Panc1 (cell line): ENCODE data around the gene SEC11C. TPM values are rescaled to one million over a fixed set of nuclear protein-coding genes. Genes with fewer than 3 reads are reported as not detected.

Source experiments
- ATAC-seq: fragments of 200-7000 bp; cut with Tn5 transposase; 2 replicates; pipeline ENCODE4 v1.9.1; 2020; ENCODE audit warnings: mild to moderate bottlenecking, moderate library complexity
- BruUV-seq: library from RNA; stranded (reverse); fragments of 400-500 nt; replicated peaks from 2 replicates; lab custom pipeline; 2021; lab: Mats Ljungman, UMichigan
- CTCF ChIA-PET: fragments of 300-600 bp; sonication (Branson Sonifier 250); formaldehyde crosslinking; loops from one replicate; lab custom pipeline; 2022; ENCODE audit warnings: antibody characterized with exemption; lab: Charles Lee
- POLR2A ChIA-PET: fragments of 300-600 bp; sonication (Branson Sonifier 250); formaldehyde crosslinking; loops from one replicate; lab custom pipeline; 2022; ENCODE audit warnings: antibody characterized with exemption; lab: Charles Lee
- DNase-seq: peaks from one replicate; pipeline ENCODE4 v3.0.0-alpha.2; 2010; ENCODE audit warnings: low read depth, low spot score
- H3K27ac ChIP-seq: 2 replicates; pipeline ENCODE4 v1.5.1; 2011; ENCODE audit warnings: mild to moderate bottlenecking, low read length, inconsistent platforms
- H3K27me3 ChIP-seq: fragments of 200-500 bp; sonication (Bioruptor generic); 2 replicates; pipeline ENCODE4 v1.6.0; 2014; ENCODE audit warnings: low read length, inconsistent platforms; ENCODE audit not compliant: control insufficient read depth, insufficient read depth
- H3K36me3 ChIP-seq: fragments of 200-500 bp; sonication (Bioruptor generic); 2 replicates; pipeline ENCODE4 v1.5.1; 2014; ENCODE audit warnings: inconsistent platforms, mild to moderate bottlenecking, low read length, moderate library complexity; ENCODE audit not compliant: control insufficient read depth, insufficient read depth
- H3K4me1 ChIP-seq: 2 replicates; pipeline ENCODE4 v1.5.1; 2011; ENCODE audit warnings: inconsistent platforms, mild to moderate bottlenecking, low read length, moderate library complexity; ENCODE audit not compliant: control insufficient read depth, insufficient read depth
- H3K4me3 ChIP-seq, 2 experiments: 2 replicates each; pipeline ENCODE4 v1.5.1; 2011 to 2012; ENCODE audit warnings: low read depth in 2 of 2, low read length in 2 of 2, mild to moderate bottlenecking in 2 of 2, inconsistent platforms in 1 of 2, moderate library complexity in 1 of 2
- H3K9me3 ChIP-seq: fragments of 200-500 bp; sonication (Bioruptor generic); 2 replicates; pipeline ENCODE4 v1.5.1; 2014; ENCODE audit warnings: low read depth, mild to moderate bottlenecking, inconsistent platforms, low read length, moderate library complexity; ENCODE audit not compliant: control insufficient read depth, insufficient read depth
- POLR2AphosphoS5 ChIP-seq: IDR thresholded peaks from 2 replicates; pipeline ENCODE4 v1.6.1; 2012; ENCODE audit warnings: mild to moderate bottlenecking, low read depth, low read length, moderate library complexity
- SIN3A ChIP-seq: IDR thresholded peaks from 2 replicates; pipeline ENCODE4 v1.6.1; 2012; ENCODE audit warnings: low read depth, mild to moderate bottlenecking, low read length, moderate library complexity, borderline replicate concordance; ENCODE audit not compliant: insufficient read depth
- TCF7L2 ChIP-seq: IDR thresholded peaks from 2 replicates; pipeline ENCODE4 v1.6.1; 2011; ENCODE audit warnings: mild to moderate bottlenecking, low read depth, low read length, inconsistent platforms
- in situ Hi-C: cut with HindIII; loops from 2 replicates; pipeline ENCODE4 v1.10.0; 2016; ENCODE audit warnings: low sequenced_read_pairs, low pct_unique_long_range_greater_than_20kb
- intact Hi-C: fragments of 100-400 bp; cut with micrococcal nuclease; formaldehyde crosslinking; loops from one replicate; pipeline ENCODE4 v1.10.0; 2022; ENCODE audit not compliant: unreplicated experiment
- total RNA-seq: library from RNA; stranded (reverse); gene quantifications from one replicate; pipeline ENCODE4 v1.2.1, GENCODE V29; 2021; ENCODE audit not compliant: unreplicated experiment
- TF ChIP-seq, protein P1 (sequence below), 2 experiments: IDR thresholded peaks; 2 replicates each; pipeline ENCODE4 v1.6.1; 2011 to 2012; ENCODE audit warnings: low read depth in 2 of 2, control low read depth in 1 of 2, low read length in 1 of 2, mild to moderate bottlenecking in 1 of 2, moderate library complexity in 1 of 2; ENCODE audit not compliant: insufficient read depth in 1 of 2
- TF ChIP-seq, protein P2 (sequence below): fragments of 450-650 bp; IDR thresholded peaks from 2 replicates; pipeline ENCODE4 v1.5.1; 2017; ENCODE audit warnings: mild to moderate bottlenecking

SEC11C gene
- total RNA-seq, 1 experiment from 2014 or later, result 48.3 TPM

GRCh38 chr18:59198215-59198614 lies 58.5 kb downstream of the SEC11C start:
- ChIA-PET POLR2A (no interaction called here), CTCF (no interaction called here)
- BruUV-seq, result no TSS peak
- Histone ChIP-seq H3K36me3 (no peaks in the 10 kb centered on the region), H3K27me3 (no peaks in the 10 kb centered on the region; the same call in 1 of the 2 replicates), H3K27ac (no peak overlapping the region), H3K9me3 (no peaks in the 10 kb centered on the region), H3K4me3 (no peak overlapping the region), H3K4me1 (no peaks in the 10 kb centered on the region)
- intact Hi-C loops (no loop called here), in situ Hi-C loops (no loop called here)
- TF ChIP-seq SIN3A, result no peak
- TF ChIP-seq TCF7L2, result no peak
- TF ChIP-seq, protein P1, sequence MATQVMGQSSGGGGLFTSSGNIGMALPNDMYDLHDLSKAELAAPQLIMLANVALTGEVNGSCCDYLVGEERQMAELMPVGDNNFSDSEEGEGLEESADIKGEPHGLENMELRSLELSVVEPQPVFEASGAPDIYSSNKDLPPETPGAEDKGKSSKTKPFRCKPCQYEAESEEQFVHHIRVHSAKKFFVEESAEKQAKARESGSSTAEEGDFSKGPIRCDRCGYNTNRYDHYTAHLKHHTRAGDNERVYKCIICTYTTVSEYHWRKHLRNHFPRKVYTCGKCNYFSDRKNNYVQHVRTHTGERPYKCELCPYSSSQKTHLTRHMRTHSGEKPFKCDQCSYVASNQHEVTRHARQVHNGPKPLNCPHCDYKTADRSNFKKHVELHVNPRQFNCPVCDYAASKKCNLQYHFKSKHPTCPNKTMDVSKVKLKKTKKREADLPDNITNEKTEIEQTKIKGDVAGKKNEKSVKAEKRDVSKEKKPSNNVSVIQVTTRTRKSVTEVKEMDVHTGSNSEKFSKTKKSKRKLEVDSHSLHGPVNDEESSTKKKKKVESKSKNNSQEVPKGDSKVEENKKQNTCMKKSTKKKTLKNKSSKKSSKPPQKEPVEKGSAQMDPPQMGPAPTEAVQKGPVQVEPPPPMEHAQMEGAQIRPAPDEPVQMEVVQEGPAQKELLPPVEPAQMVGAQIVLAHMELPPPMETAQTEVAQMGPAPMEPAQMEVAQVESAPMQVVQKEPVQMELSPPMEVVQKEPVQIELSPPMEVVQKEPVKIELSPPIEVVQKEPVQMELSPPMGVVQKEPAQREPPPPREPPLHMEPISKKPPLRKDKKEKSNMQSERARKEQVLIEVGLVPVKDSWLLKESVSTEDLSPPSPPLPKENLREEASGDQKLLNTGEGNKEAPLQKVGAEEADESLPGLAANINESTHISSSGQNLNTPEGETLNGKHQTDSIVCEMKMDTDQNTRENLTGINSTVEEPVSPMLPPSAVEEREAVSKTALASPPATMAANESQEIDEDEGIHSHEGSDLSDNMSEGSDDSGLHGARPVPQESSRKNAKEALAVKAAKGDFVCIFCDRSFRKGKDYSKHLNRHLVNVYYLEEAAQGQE (IDR thresholded peaks at IDR 0.05; ENCODE audit: insufficient read depth in 1 of 2, low read depth in 2 of 2, low read length in 1 of 2), result no peak
- no peak for TF ChIP-seq POLR2AphosphoS5
- TF ChIP-seq, protein P2, sequence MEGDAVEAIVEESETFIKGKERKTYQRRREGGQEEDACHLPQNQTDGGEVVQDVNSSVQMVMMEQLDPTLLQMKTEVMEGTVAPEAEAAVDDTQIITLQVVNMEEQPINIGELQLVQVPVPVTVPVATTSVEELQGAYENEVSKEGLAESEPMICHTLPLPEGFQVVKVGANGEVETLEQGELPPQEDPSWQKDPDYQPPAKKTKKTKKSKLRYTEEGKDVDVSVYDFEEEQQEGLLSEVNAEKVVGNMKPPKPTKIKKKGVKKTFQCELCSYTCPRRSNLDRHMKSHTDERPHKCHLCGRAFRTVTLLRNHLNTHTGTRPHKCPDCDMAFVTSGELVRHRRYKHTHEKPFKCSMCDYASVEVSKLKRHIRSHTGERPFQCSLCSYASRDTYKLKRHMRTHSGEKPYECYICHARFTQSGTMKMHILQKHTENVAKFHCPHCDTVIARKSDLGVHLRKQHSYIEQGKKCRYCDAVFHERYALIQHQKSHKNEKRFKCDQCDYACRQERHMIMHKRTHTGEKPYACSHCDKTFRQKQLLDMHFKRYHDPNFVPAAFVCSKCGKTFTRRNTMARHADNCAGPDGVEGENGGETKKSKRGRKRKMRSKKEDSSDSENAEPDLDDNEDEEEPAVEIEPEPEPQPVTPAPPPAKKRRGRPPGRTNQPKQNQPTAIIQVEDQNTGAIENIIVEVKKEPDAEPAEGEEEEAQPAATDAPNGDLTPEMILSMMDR, result no peak
- no peak for ATAC-seq
- no peak for DNase-seq

GRCh38 chr18:59200787-59201186 lies 61.1 kb downstream of the SEC11C start:
- Histone ChIP-seq H3K9me3 (no peaks in the 10 kb centered on the region), H3K4me3 (no peak overlapping the region), H3K27ac (no peak overlapping the region), H3K4me1 (no peaks in the 10 kb centered on the region), H3K36me3 (no peaks in the 10 kb centered on the region), H3K27me3 (no peaks in the 10 kb centered on the region; the same call in 1 of the 2 replicates)
- TF ChIP-seq, protein P2, result peak; percentile 14; the same call in 1 of the 2 replicates
- TF ChIP-seq, protein P1 (IDR thresholded peaks at IDR 0.05; ENCODE audit: insufficient read depth in 1 of 2, low read depth in 2 of 2, low read length in 1 of 2), result no peak
- TF ChIP-seq POLR2AphosphoS5, result no peak
- POLR2A ChIA-PET, result no interaction called here
- no peak for DNase-seq
- BruUV-seq, result no TSS peak
- ATAC-seq, result no peak
- intact Hi-C loops, result no loop called here
- CTCF ChIA-PET, result no interaction called here
- in situ Hi-C loops, result no loop called here
